HG02885 (cell line): Measurements from ENCODE around the gene SLC25A21.

ENCODE experiments used
- ATAC-seq: cut with Tn5 transposase; IDR thresholded peaks from one replicate; pipeline ENCODE4 v1.9.1; 2021; ENCODE audit warnings: mild to moderate bottlenecking; ENCODE audit not compliant: unreplicated experiment, poor library complexity

Gene SLC25A21

GRCh38 chr14:36646664-36647416 lies 525.6 kb downstream of the SLC25A21 start:
- no peak for ATAC-seq

GRCh38 chr14:36633580-36633979 lies 538.8 kb downstream of the SLC25A21 start:
- ATAC-seq = no peak
